ENCODE results near the gene TYMP.
A peak's percentile ranks its signal among the peaks of the same experiment; 100 is the strongest.

Gene TYMP

DNA sequence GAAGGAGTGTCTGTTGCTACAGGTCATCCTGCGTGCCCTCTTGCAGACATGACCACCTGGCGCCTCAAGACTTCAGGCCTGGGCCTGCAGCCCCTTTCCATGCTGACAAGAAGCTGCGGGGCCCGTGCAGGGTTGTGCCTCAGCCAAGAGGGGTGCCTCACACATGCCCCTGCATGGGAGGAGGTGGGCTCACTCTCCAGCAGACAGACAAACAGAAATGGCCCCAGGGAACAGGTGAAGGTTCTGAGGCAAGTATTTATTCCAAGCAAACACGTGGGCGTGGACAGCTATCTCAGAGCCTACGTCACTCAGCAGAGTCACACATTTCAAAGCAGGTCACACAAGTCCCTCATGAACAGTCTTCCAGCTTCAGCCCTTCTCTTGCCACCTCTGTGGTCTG lies 38.8 kb upstream of the TYMP start (continued):
- TF ChIP-seq ZBTB10 (tag by site-specific recombination; IDR thresholded peaks at IDR 0.05) = no peak
- no peak for TF ChIP-seq ZNF473 (tag by site-specific recombination; IDR thresholded peaks at IDR 0.05)
- TF ChIP-seq SP7 (tag by site-specific recombination; IDR thresholded peaks at IDR 0.05) = no peak
- TF ChIP-seq ZNF785 (tag by site-specific recombination; IDR thresholded peaks at IDR 0.05) = no peak
- TF ChIP-seq ZSCAN30 (tag by site-specific recombination; IDR thresholded peaks at IDR 0.05) = no peak
- TF ChIP-seq, protein P1, sequence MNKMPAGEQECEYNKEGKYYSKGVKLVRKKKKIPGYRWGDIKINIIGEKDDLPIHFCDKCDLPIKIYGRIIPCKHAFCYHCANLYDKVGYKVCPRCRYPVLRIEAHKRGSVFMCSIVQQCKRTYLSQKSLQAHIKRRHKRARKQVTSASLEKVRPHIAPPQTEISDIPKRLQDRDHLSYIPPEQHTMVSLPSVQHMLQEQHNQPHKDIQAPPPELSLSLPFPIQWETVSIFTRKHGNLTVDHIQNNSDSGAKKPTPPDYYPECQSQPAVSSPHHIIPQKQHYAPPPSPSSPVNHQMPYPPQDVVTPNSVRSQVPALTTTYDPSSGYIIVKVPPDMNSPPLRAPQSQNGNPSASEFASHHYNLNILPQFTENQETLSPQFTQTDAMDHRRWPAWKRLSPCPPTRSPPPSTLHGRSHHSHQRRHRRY (tag by site-specific recombination; IDR thresholded peaks at IDR 0.05) = no peak

- TF ChIP-seq ZNF623 (tag by site-specific recombination; IDR thresholded peaks at IDR 0.05) = no peak
- peak; percentile 86 for TF ChIP-seq ZNF121 (tag by site-specific recombination; IDR thresholded peaks at IDR 0.05)
- H3K9me3 ChIP-seq (ENCODE audit: control insufficient read depth, insufficient read depth, low read depth, low read length) = no peaks in the 10 kb centered on the region
- CTCF ChIA-PET = no interaction called here
- H3K4me3 ChIP-seq (ENCODE audit: low read depth, low read length) = no peak overlapping the region
- peaks cover 32 to 54% of the 10 kb centered on the region in 2 experiments for H3K36me3 ChIP-seq (ENCODE audit: control insufficient read depth in 2 of 2, insufficient read depth in 1 of 2, low read length in 2 of 2)
- H3K27ac ChIP-seq (ENCODE audit: extremely low read depth, low read depth, low read length) = no peak overlapping the region
- POLR2A ChIA-PET = no interaction called here
- H3K4me1 ChIP-seq (ENCODE audit: control insufficient read depth, insufficient read depth, low read length) = 0 out of 2 replicates have a peak, but pooled peaks cover 2% of the 10 kb centered on the region
Measured at GRCh38 chr22:50567721-50568252, 38.0 kb upstream of the TYMP start.

GRCh38 chr22:50564289-50564688 lies 34.5 kb upstream of the TYMP start:
- ChIA-PET CTCF (interaction anchor here (0.6 to 4.6 kb wide), 12 partner anchors 11 to 1217 kb away, joined by 3 to 37 read pairs (median 12); partner anchors contain the start of genes CPT1B and SCO2), POLR2A (interaction anchor here (0.6 to 2.8 kb wide), 7 partner anchors 8 to 71 kb away, joined by 3 to 28 read pairs (median 7); partner anchors contain the start of genes CPT1B, LMF2, NCAPH2 and SCO2)
- Histone ChIP-seq H3K4me3 (ENCODE audit: low read depth, low read length) (no peak overlapping the region), H3K9me3 (ENCODE audit: control insufficient read depth, insufficient read depth, low read depth, low read length) (no peaks in the 10 kb centered on the region), H3K36me3 (ENCODE audit: control insufficient read depth in 2 of 2, insufficient read depth in 1 of 2, low read length in 2 of 2) (peaks cover 16 to 20% of the 10 kb centered on the region in 2 experiments), H3K4me1 (ENCODE audit: control insufficient read depth, insufficient read depth, low read length) (0 out of 2 replicates have a peak, but pooled peaks cover 2% of the 10 kb centered on the region), H3K27ac (ENCODE audit: extremely low read depth, low read depth, low read length) (no peak overlapping the region)
- TF ChIP-seq ZNF561 (tag by site-specific recombination; IDR thresholded peaks at IDR 0.05; ENCODE audit: borderline replicate concordance) = no peak
- TF ChIP-seq, protein P2, sequence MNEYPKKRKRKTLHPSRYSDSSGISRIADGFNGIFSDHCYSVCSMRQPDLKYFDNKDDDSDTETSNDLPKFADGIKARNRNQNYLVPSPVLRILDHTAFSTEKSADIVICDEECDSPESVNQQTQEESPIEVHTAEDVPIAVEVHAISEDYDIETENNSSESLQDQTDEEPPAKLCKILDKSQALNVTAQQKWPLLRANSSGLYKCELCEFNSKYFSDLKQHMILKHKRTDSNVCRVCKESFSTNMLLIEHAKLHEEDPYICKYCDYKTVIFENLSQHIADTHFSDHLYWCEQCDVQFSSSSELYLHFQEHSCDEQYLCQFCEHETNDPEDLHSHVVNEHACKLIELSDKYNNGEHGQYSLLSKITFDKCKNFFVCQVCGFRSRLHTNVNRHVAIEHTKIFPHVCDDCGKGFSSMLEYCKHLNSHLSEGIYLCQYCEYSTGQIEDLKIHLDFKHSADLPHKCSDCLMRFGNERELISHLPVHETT (tag by site-specific recombination; IDR thresholded peaks at IDR 0.05) = no peak
- TF ChIP-seq ZNF626 (tag by site-specific recombination; IDR thresholded peaks at IDR 0.05) = no peak
- TF ChIP-seq ZBTB48 (tag by site-specific recombination; IDR thresholded peaks at IDR 0.05) = no peak
- TF ChIP-seq ZNF202 (tag by site-specific recombination; IDR thresholded peaks at IDR 0.05; ENCODE audit: borderline replicate concordance) = no peak
- TF ChIP-seq OVOL3 (tag by site-specific recombination; IDR thresholded peaks at IDR 0.05) = no peak
- TF ChIP-seq KLF16 (tag by site-specific recombination; IDR thresholded peaks at IDR 0.05) = no peak
- TF ChIP-seq PBX3 (CRISPR knock-in tag; IDR thresholded peaks at IDR 0.05) = no peak
- TF ChIP-seq ZNF19 (tag by site-specific recombination; IDR thresholded peaks at IDR 0.05; ENCODE audit: low read depth) = no peak
- no peak for TF ChIP-seq ZNF830 (tag by site-specific recombination; IDR thresholded peaks at IDR 0.05; ENCODE audit: low read depth)
